Smooth muscle cell (in vitro differentiated cells): ENCODE data around the gene ADGRV1. TPM values are rescaled to one million over a fixed set of nuclear protein-coding genes. Genes with fewer than 3 reads are reported as not detected.
"Not testable (repeated sequence)": the region's sequence is repeated elsewhere in the genome, so short reads cannot be mapped to it uniquely, and the experiment has no call there.

ENCODE experiments used
- DNase-seq: peaks from one replicate; lab custom pipeline; 2025; ENCODE audit not compliant: unreplicated experiment; lab: John Stamatoyannopoulos, UW
- H2AFZ ChIP-seq: fragments of 200-600 bp; sonication (generic); 2 replicates; pipeline ENCODE4 v1.6.0; 2016; ENCODE audit warnings: antibody characterized with exemption, low read depth, mild to moderate bottlenecking
- H3F3A ChIP-seq: fragments of 200-600 bp; sonication (generic); 2 replicates; pipeline ENCODE4 v1.6.0; 2017; ENCODE audit warnings: antibody characterized with exemption, low read depth
- H3K27ac ChIP-seq: fragments of 200-600 bp; sonication (generic); 2 replicates; pipeline ENCODE4 v1.5.1; 2016; ENCODE audit warnings: low read depth, mild to moderate bottlenecking
- H3K27me3 ChIP-seq: fragments of 200-600 bp; sonication (generic); 2 replicates; pipeline ENCODE4 v1.6.1; 2016; ENCODE audit warnings: low read depth, mild to moderate bottlenecking
- H3K36me3 ChIP-seq: fragments of 200-600 bp; sonication (generic); 2 replicates; pipeline ENCODE4 v1.5.1; 2016; ENCODE audit warnings: low read depth
- H3K4me1 ChIP-seq: fragments of 200-600 bp; sonication (generic); 2 replicates; pipeline ENCODE4 v1.5.1; 2016; ENCODE audit warnings: low read depth
- H3K4me2 ChIP-seq: fragments of 200-600 bp; sonication (generic); 2 replicates; pipeline ENCODE4 v1.6.0; 2016; ENCODE audit warnings: mild to moderate bottlenecking
- H3K4me3 ChIP-seq: fragments of 200-600 bp; sonication (generic); 2 replicates; pipeline ENCODE4 v1.5.1; 2016; ENCODE audit warnings: mild to moderate bottlenecking
- H3K79me2 ChIP-seq: fragments of 200-600 bp; sonication (generic); 2 replicates; pipeline ENCODE4 v1.6.0; 2016; ENCODE audit warnings: low read depth, mild to moderate bottlenecking
- H3K9ac ChIP-seq: fragments of 200-600 bp; sonication (generic); 2 replicates; pipeline ENCODE4 v1.6.0; 2016; ENCODE audit warnings: low read depth
- H3K9me3 ChIP-seq: fragments of 200-600 bp; sonication (generic); replicated peaks from 2 replicates; pipeline ENCODE4 v1.5.1; 2016; ENCODE audit warnings: low read depth
- H4K20me1 ChIP-seq: fragments of 200-600 bp; sonication (generic); 2 replicates; pipeline ENCODE4 v1.6.0; 2016; ENCODE audit warnings: low read depth
- WGBS: methylation state at CpG from one replicate; pipeline ENCODE4 v1.1.7; 2016; ENCODE audit warnings: low lambda C conversion rate; 5-methylcytosine and 5-hydroxymethylcytosine counted together
- polyA plus RNA-seq: library from polyadenylated mRNA; unstranded; fragments of >200 nt; fragmentation: Nextera tagmentation; extraction: Ambion mirVana; gene quantifications from 2 replicates; pipeline ENCODE4 v1.2.1, GENCODE V29; 2016
- total RNA-seq: library from RNA; depleted of rRNA; stranded (reverse); fragments of >200 nt; gene quantifications from 2 replicates; pipeline ENCODE4 v1.2.3, GENCODE V29; 2014
- TF ChIP-seq, protein P1 (sequence below): fragments of 200-600 bp; sonication (generic); IDR thresholded peaks from 2 replicates; pipeline ENCODE4 v1.5.1; 2017; ENCODE audit warnings: borderline replicate concordance, mild to moderate bottlenecking, antibody characterized with exemption; ENCODE audit not compliant: insufficient read depth, poor library complexity, severe bottlenecking

ADGRV1 gene
- total and polyA plus RNA-seq, 2 experiments from 2014 or later: 16.8 to 17.7 TPM

DNA sequence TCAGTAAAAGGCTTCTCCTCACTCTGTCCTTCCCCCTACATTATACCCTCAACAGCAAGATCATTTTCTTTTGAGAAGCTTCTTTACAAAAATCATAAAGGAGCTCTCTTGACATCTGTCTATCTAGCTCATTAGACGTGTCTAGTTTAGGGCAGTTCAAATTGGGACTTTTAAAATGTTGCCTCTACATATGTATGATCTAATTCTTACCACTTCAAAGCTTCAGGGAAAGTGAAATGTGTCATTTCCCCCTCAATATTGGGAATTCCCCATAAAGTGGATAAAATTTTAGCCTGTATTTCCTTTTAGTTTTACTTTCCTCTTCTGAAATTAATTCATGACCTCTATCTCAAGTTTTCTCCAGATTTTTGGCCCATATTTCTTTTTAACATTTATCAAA is 500.8 kb downstream of the ADGRV1 start:
- 69% methylated on average over 1 of the region's 1 CpG for WGBS
- no peaks in the 10 kb centered on the region for H3K36me3 ChIP-seq
- H3K79me2 ChIP-seq: no peaks in the 10 kb centered on the region
- H3K9ac ChIP-seq: no peak overlapping the region
- no peak overlapping the region for H3K4me2 ChIP-seq
- no peaks in the 10 kb centered on the region for H3F3A ChIP-seq
- no peak overlapping the region for H2AFZ ChIP-seq
- peaks cover 4% of the 10 kb centered on the region for H3K4me1 ChIP-seq
- H3K9me3 ChIP-seq: no peaks in the 10 kb centered on the region
- no peaks in the 10 kb centered on the region for H4K20me1 ChIP-seq
- H3K27me3 ChIP-seq: no peaks in the 10 kb centered on the region
- no peak for DNase-seq
- H3K4me3 ChIP-seq: no peak overlapping the region
- TF ChIP-seq, protein P1, sequence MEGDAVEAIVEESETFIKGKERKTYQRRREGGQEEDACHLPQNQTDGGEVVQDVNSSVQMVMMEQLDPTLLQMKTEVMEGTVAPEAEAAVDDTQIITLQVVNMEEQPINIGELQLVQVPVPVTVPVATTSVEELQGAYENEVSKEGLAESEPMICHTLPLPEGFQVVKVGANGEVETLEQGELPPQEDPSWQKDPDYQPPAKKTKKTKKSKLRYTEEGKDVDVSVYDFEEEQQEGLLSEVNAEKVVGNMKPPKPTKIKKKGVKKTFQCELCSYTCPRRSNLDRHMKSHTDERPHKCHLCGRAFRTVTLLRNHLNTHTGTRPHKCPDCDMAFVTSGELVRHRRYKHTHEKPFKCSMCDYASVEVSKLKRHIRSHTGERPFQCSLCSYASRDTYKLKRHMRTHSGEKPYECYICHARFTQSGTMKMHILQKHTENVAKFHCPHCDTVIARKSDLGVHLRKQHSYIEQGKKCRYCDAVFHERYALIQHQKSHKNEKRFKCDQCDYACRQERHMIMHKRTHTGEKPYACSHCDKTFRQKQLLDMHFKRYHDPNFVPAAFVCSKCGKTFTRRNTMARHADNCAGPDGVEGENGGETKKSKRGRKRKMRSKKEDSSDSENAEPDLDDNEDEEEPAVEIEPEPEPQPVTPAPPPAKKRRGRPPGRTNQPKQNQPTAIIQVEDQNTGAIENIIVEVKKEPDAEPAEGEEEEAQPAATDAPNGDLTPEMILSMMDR: no peak
- no peak overlapping the region for H3K27ac ChIP-seq

DNA sequence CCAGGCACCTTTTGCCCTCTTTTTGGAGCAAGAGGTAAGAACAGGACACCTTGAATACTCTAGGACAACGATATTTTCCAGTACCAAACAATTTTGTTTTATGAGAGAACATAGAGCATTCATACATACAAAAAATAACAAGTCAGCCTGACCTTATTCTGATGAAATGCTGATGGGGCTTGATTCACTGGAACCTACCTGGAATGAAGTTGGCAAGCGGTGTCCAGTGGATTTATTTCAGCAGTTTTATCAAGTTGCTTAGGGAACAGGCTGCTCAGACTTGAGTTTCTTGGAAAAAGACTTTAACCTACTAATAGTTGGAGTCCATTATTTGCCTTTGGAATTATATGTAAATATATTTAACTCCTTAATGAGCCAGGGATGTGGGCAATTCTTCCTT is 502.5 kb downstream of the ADGRV1 start:
- H3K4me2 ChIP-seq: no peak overlapping the region
- H4K20me1 ChIP-seq: no peaks in the 10 kb centered on the region
- no peak overlapping the region for H3K27ac ChIP-seq
- no peaks in the 10 kb centered on the region for H3K36me3 ChIP-seq
- no peak overlapping the region for H2AFZ ChIP-seq
- DNase-seq: no peak
- H3F3A ChIP-seq: no peaks in the 10 kb centered on the region
- 100% methylated on average over 2 of the region's 2 CpGs for WGBS
- no peaks in the 10 kb centered on the region for H3K79me2 ChIP-seq
- TF ChIP-seq, protein P1: no peak
- no peaks in the 10 kb centered on the region for H3K9me3 ChIP-seq
- no peak overlapping the region for H3K4me3 ChIP-seq
- H3K9ac ChIP-seq: no peak overlapping the region
- no peaks in the 10 kb centered on the region for H3K4me1 ChIP-seq
- H3K27me3 ChIP-seq: no peaks in the 10 kb centered on the region

DNA sequence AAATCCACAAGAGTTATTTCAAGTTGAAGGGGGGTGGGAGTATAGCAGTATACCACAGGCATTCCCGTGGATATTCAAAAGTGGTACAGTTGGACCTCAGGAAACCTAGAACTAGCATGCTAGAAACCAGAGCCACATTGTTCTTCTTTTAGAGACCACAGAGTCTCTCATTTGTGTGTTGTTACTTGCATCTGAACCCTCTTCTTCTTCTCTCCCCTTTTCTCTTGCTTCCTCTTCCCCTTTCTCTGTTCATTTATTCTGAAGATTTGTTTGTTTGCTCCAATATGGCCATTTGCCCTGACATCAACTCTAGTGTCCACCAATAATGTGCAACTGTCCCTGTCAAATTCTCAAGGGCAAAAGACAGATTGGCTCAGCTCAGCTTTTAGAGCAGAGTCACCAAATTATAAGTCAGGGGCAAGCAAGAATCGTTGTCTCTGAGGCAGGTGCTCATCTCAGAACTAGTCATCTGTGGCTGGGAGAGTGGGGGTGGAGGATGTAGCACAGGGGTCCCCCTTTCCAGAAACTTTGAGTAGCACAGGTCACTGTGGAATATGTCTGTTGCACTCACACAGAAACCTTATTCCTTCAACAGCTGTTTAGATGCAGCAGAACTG is 503.5 kb downstream of the ADGRV1 start:
- no peaks in the 10 kb centered on the region for H3K9me3 ChIP-seq
- no peaks in the 10 kb centered on the region for H3F3A ChIP-seq
- no peak overlapping the region for H2AFZ ChIP-seq
- H3K36me3 ChIP-seq: no peaks in the 10 kb centered on the region
- H3K79me2 ChIP-seq: no peaks in the 10 kb centered on the region
- no peak overlapping the region for H3K9ac ChIP-seq
- DNase-seq: no peak
- H3K4me3 ChIP-seq: no peak overlapping the region
- H3K27me3 ChIP-seq: no peaks in the 10 kb centered on the region
- TF ChIP-seq, protein P1: no peak
- no peak overlapping the region for H3K4me2 ChIP-seq
- WGBS: 91% methylated on average over 2 of the region's 2 CpGs
- no peak overlapping the region for H3K27ac ChIP-seq
- H4K20me1 ChIP-seq: no peaks in the 10 kb centered on the region
- no peaks in the 10 kb centered on the region for H3K4me1 ChIP-seq

DNA sequence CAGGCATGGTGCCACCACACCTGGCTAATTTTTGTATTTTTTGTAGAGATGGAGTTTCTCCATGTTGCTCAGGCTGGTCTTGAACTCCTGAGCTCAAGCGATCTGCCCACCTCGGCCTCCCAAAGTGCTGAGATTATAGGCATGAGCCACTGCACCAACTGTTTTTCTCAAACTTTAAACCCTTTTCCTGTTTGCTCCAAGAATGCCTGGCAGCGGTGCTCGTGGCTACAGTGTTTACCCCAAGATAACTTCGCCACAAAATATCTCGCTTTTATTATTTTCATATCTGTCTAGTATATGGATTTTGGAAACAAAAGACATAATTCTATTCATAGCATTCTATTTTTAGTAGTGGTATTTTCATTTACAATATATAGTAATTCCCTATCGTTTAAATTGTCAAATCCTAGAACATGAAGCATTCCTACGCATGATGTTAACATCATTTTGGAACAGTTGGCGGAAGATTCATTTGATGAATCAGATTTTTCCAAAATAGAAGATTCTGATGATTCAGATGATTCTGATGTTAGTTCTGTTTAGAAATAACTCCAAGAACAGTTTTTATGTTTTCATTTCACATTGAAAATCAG is 504.6 kb downstream of the ADGRV1 start:
- H3K9me3 ChIP-seq, DNase-seq, H3K9ac ChIP-seq, H3K27ac ChIP-seq, H3K79me2 ChIP-seq, H3K4me3 ChIP-seq, H3K36me3 ChIP-seq, H3F3A ChIP-seq, H3K4me2 ChIP-seq, H3K27me3 ChIP-seq, H4K20me1 ChIP-seq, H3K4me1 ChIP-seq, H2AFZ ChIP-seq: not testable (repeated sequence)
- WGBS: 88% methylated on average over 9 of the region's 9 CpGs
